ENCODE data around the gene ANGPT4.

- TF ChIP-seq POLR2AphosphoS5 (IDR thresholded peaks at IDR 0.05) (no peak), CTCF (IDR thresholded peaks at IDR 0.05) (no peak), POLR2A (IDR thresholded peaks at IDR 0.05) (no peak)
Measured at GRCh38 chr20:944774-945410, 28.8 kb upstream of the ANGPT4 start.

Data from stomach (tissue), 4 donors.